Gastroesophageal sphincter (tissue), 4 donors: Measurements from ENCODE around the gene FLOT1. TPM values are rescaled to one million over a fixed set of nuclear protein-coding genes. Genes with fewer than 3 reads are reported as not detected.

ENCODE experiments used
- ATAC-seq: fragments of 150-250 bp; one replicate; pipeline ENCODE4 v1.9.1; 2016; ENCODE audit warnings: mild to moderate bottlenecking, moderate library complexity
- H3K27ac ChIP-seq, 4 donors: fragments of 200-600 bp; sonication (generic) in 3 of 4; 1 replicate in 3 of 4; 2 replicates in 1 of 4; pipeline ENCODE4 v1.5.1; 2016 to 2019
- H3K27me3 ChIP-seq: fragments of 200-600 bp; sonication (generic); one replicate; pipeline ENCODE4 v1.5.1; 2019
- H3K36me3 ChIP-seq, 2 donors: fragments of 200-600 bp; sonication (generic); one replicate each; pipeline ENCODE4 v1.5.1; 2019; ENCODE audit warnings: control low read depth in 1 of 2
- H3K4me1 ChIP-seq, 3 donors: fragments of 200-600 bp; sonication (generic); 1 replicate in 2 of 3; 2 replicates in 1 of 3; pipeline ENCODE4 v1.5.1; 2016 to 2019; ENCODE audit warnings: control low read depth in 2 of 3
- H3K4me3 ChIP-seq, 2 donors: fragments of 200-600 bp; sonication (generic); one replicate each; pipeline ENCODE4 v1.5.1; 2019; ENCODE audit warnings: mild to moderate bottlenecking in 1 of 2, moderate library complexity in 1 of 2
- H3K9me3 ChIP-seq, 3 donors: fragments of 200-600 bp; sonication (generic); one replicate each; pipeline ENCODE4 v1.5.1; 2017 to 2019; ENCODE audit warnings: control low read depth in 2 of 3
- EP300 ChIP-seq: sonication (generic); formaldehyde crosslinking; IDR thresholded peaks from one replicate; pipeline ENCODE4 v1.6.1; 2017; ENCODE audit warnings: antibody characterized with exemption, mild to moderate bottlenecking
- POLR2A ChIP-seq, 2 donors: fragments of 450-650 bp; IDR thresholded peaks; one replicate each; pipeline ENCODE4 v1.6.1; 2017; ENCODE audit warnings: antibody characterized with exemption in 2 of 2, mild to moderate bottlenecking in 2 of 2, moderate library complexity in 1 of 2
- POLR2AphosphoS5 ChIP-seq: sonication (generic); formaldehyde crosslinking; IDR thresholded peaks from one replicate; pipeline ENCODE4 v1.6.1; 2017; ENCODE audit warnings: antibody characterized with exemption
- WGBS, 2 donors: methylation state at CpG; one replicate each; pipeline ENCODE4 v1.1.5; 2018; ENCODE audit warnings: low coverage in 1 of 2; 5-methylcytosine and 5-hydroxymethylcytosine counted together
- total RNA-seq, 4 donors: library from RNA; depleted of rRNA; stranded (reverse); fragments of >200 nt; gene quantifications; one replicate each; pipeline ENCODE4 v1.1.0, GENCODE V29; 2016
- TF ChIP-seq, protein P1 (sequence below), 4 experiments: fragments of 200-600 bp in 2 of 4; fragments of 450-650 bp in 2 of 4; sonication (generic) in 1 of 4; IDR thresholded peaks; one replicate each; pipeline ENCODE4 v1.5.1; 2017 to 2019; ENCODE audit warnings: antibody characterized with exemption in 4 of 4, mild to moderate bottlenecking in 2 of 4, moderate library complexity in 2 of 4

Gene FLOT1
- total RNA-seq, 4 donors from 2014 or later: 104 to 191 (median 152) TPM

DNA sequence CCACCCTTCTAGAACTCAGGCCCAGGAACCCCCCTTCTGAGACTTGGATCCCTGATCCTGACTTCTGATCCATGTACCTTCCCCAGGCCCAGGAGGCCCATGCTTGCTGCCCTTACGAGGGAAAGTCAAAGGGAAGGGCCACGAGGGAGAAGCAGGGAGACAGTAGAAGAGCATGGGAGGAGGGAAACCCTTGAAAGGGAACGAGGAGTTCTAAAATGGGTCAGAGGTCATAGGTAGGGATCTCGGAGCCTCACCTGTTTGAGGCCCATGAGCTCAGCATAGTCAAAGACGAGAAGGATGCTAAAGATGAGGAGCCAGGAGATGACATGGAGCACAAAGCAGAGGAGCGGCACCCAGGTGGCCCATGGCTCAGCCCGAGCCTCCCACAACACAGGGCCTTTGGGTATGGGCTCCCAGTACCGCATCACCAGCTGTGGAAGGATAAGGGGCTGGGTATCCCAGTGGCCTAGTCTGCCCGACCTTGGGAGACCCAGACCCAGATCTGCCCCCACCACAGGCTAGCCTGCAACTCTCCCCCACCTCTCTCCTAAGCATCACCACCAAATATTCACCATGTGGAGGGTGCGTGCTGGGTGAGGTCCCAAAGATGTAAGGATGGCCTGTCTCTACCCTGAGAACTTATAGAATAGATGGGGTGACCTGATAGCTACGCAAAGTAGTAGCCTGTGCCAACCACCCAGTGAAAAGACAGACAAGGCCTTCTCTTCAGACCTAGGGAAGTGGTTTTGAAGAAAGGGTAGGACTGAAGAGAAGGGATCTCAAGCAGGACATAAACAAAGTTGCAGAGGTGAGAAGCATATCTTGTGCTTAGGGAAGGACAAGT lies 53.2 kb downstream of the FLOT1 start:
- no peaks in the 10 kb centered on the region for H3K9me3 ChIP-seq
- peak overlapping the region in 1 of 2 donors; percentile 92 for H3K4me3 ChIP-seq
- TF ChIP-seq EP300 (no peak), POLR2AphosphoS5 (no peak)
- no peak for ATAC-seq
- H3K27me3 ChIP-seq: no peaks in the 10 kb centered on the region
- H3K4me1 ChIP-seq: peaks cover 4 to 56% (median 36%) of the 10 kb centered on the region in 3 donors
- no peaks in the 10 kb centered on the region for H3K36me3 ChIP-seq
- peak overlapping the region; percentile 92 to 100 (median 98) for H3K27ac ChIP-seq
- 81% methylated on average over 6 of the region's 11 CpGs; no CpG with 5 or more reads in 1 of the 2 donors for WGBS, 2 donors

DNA sequence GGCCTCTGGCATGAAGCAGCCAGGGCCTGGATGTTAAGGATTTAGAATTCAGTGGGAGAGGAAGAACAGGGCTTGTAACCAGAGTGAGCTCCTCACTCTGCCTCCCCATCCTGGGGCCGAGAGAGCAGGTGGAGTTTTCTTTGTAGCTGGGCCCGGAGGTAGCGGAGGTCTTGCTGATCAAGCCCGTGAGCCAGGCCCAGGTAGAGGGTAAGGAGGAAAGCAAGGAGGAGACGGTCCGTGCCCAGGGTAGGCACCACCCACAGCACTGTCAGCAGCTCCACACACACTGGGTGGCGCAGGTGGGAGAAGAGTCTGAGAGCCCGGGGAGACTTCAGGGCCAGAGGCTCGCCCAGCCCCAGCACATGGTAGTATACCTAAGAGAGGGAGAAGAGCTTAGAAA lies 53.9 kb downstream of the FLOT1 start:
- Histone ChIP-seq H3K27me3 (no peaks in the 10 kb centered on the region), H3K4me3 (peak overlapping the region in 1 of 2 donors; percentile 92)
- 60 to 89% methylated on average over 5 to 8 of the region's 9 CpGs for WGBS, 2 donors

DNA sequence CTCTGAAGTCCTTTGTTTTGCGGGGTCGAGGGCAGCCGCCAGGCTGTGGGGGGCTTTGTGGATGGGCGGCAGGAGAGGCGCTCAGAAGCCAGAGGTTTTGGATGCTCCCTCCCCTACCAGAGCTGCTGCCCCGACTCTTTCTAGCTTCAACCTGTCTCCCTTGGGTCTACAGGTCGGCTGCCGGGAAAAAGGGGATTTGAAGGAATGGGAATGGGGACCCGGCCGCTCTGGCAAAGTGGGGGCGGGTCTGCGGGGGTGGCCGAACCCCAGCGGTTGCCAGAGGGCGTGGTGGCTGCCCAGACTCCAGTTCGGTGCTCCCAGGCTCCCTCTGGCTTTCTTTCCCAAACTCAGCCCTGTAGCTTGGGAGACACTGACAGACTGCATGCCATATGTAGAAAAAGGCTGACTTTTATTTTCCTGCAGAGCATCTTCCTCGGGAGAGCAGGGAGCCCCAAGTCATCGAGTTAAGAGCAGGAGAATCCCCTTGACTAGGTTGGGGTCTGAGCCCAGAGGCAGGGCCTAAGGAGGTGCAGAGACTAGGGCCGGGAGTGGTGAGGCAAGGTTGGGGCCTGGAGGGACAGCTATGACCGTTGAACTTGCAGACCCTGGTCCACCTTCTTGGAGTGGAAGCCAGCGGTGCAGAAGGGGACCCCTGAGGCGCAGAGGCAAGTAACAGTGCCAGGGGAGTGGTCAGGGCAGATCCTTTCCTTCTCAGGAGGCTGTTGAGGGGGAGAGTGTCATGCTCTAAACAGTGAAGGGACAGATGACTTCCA lies 54.6 kb downstream of the FLOT1 start:
- H3K4me3 ChIP-seq: peak overlapping the region; percentile 91 to 92
- no peaks in the 10 kb centered on the region for H3K9me3 ChIP-seq
- TF ChIP-seq, protein P1, sequence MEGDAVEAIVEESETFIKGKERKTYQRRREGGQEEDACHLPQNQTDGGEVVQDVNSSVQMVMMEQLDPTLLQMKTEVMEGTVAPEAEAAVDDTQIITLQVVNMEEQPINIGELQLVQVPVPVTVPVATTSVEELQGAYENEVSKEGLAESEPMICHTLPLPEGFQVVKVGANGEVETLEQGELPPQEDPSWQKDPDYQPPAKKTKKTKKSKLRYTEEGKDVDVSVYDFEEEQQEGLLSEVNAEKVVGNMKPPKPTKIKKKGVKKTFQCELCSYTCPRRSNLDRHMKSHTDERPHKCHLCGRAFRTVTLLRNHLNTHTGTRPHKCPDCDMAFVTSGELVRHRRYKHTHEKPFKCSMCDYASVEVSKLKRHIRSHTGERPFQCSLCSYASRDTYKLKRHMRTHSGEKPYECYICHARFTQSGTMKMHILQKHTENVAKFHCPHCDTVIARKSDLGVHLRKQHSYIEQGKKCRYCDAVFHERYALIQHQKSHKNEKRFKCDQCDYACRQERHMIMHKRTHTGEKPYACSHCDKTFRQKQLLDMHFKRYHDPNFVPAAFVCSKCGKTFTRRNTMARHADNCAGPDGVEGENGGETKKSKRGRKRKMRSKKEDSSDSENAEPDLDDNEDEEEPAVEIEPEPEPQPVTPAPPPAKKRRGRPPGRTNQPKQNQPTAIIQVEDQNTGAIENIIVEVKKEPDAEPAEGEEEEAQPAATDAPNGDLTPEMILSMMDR (IDR thresholded peaks at IDR 0.05): peak in 1 of 4 experiments; percentile 64
- no peak for TF ChIP-seq POLR2AphosphoS5
- WGBS, 2 donors: 0% methylated on average over 6 of the region's 22 CpGs; no CpG with 5 or more reads in 1 of the 2 donors
- no peak for ATAC-seq
- H3K4me1 ChIP-seq: peaks cover 4 to 70% (median 42%) of the 10 kb centered on the region in 3 donors
- no peaks in the 10 kb centered on the region for H3K27me3 ChIP-seq
- peak overlapping the region; percentile 92 to 100 (median 98) for H3K27ac ChIP-seq
- no peaks in the 10 kb centered on the region for H3K36me3 ChIP-seq

More for the DNA sequence above, 53.9 kb downstream of the FLOT1 start:
- Histone ChIP-seq H3K27ac (peak overlapping the region; percentile 92 to 100 (median 98)), H3K9me3 (no peaks in the 10 kb centered on the region), H3K4me1 (peaks cover 4 to 63% (median 37%) of the 10 kb centered on the region in 3 donors), H3K36me3 (no peaks in the 10 kb centered on the region)
- no peak for ATAC-seq
- TF ChIP-seq POLR2AphosphoS5 (no peak), POLR2A (IDR thresholded peaks at IDR 0.05) (no peak), EP300 (no peak)
- TF ChIP-seq, protein P1 (IDR thresholded peaks at IDR 0.05): no peak

DNA sequence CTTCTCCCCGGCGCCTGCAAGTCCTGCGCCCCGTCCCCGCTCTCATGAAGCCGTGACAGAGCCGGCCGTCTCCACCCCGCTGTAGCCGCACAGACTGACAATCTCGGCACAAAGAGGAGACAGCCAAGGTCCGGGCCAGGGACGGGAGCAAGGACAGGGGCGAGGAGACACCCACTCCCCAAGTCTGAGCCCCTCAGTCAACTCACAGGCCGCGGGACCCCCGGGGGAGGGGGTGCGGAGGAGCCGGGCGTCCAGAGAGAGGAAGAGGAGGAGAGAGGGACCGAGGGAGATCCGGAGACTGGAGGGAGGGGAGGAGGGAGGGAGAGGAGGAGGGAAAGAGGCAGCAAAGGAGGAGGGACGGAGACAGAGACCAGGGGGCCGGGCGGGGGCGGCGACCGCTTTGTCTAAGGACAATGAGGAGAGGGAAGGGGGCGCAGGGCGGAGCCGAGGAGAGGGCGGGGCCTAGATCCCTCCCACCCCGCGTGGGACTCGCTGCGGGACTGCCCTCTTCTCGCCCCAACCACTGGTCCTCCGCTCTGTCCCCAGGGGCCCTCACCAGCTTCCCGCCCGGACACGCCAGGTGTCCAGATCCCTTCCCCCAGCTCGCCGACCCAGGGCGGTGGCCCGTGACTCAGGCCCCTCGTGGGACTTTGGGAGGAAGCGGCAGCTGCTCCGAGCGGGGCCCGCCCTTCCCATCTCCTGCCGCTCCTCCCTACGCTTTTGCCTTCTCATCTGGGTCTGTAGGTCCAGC lies 55.4 kb downstream of the FLOT1 start:
- 0% methylated on average over 6 to 8 of the region's 52 CpGs for WGBS, 2 donors
- ATAC-seq: peak; percentile 78
- Histone ChIP-seq H3K4me1 (peaks cover 4 to 78% (median 48%) of the 10 kb centered on the region in 3 donors), H3K27ac (peak overlapping the region; percentile 92 to 100 (median 98)), H3K36me3 (no peaks in the 10 kb centered on the region), H3K9me3 (no peaks in the 10 kb centered on the region), H3K27me3 (no peaks in the 10 kb centered on the region), H3K4me3 (peak overlapping the region; percentile 91 to 92)
- TF ChIP-seq POLR2A (IDR thresholded peaks at IDR 0.05) (peak; percentile 35 to 43), POLR2AphosphoS5 (peak; percentile 97), EP300 (no peak)

DNA sequence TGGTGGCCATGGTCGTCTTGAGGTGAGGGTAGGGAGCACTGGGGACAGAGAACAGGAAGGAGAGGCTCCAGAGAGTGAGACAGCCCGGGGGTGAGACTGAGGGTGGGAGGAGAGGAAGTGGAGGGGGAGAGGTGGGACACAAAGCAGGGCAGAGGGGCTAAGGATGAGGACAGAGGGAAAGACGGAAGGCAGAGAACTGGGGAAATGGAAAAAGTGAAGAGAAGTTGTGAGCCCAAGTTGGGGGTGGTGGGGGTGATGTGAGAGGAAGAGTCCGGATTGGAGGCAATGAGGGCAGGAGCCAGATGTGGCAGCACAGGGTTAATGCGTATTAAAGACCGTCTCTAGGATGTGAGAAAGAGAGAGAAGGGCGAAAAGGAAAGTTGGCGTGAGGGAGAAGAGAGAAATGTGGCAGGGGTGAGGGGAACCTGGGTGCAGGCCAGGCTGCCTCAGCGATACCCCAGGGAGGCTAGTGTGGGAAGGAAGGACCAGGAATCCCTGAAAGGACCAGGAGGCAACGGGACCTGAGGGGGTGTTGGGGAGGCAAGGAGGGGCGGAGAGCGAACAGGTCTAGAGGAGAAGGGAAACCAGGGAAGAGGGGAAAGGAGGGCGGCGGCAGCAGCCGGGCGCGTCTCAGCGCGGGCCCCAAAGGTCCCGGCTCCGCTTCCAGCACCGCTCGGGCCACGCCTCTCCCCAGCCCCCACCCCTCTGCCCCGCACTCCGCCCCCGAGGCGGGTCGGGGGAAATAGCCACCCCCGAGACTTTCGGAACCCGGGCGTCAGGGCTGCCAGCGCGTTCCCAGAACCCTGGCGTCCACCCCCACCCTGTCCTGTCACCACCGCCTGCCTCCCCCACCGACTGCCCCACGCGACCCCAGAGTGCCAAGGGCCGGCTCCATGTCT lies 56.2 kb downstream of the FLOT1 start, which contains the start of gene PPP1R18:
Gene PPP1R18 (minus strand): TSS at position 637 of the 899 bp plus-strand sequence. CDS start 627 bp downstream, at position 10.
- Histone ChIP-seq H3K27ac (peak within 1 kb of the TSS; percentile 92 to 100 (median 98)), H3K4me3 (peak within 1 kb of the TSS; percentile 91 to 92), H3K36me3 (no peaks in the 10 kb centered on the region), H3K9me3 (no peaks in the 10 kb centered on the region), H3K4me1 (peaks cover 4 to 81% (median 48%) of the 10 kb centered on the region in 3 donors), H3K27me3 (no peaks in the 10 kb centered on the region)
- TF ChIP-seq POLR2AphosphoS5 (peak; percentile 74), POLR2A (IDR thresholded peaks at IDR 0.05) (peak in 1 of 2 donors; percentile 42), EP300 (no peak)
- TF ChIP-seq, protein P1 (IDR thresholded peaks at IDR 0.05): no peak
- peak; percentile 43 for ATAC-seq
- WGBS, 2 donors: 0 to 2% methylated on average over 8 to 11 of the region's 41 CpGs
